Right lobe of liver (tissue), 6 donors: Measurements from ENCODE around the gene BACH2. TPM values are rescaled to one million over a fixed set of nuclear protein-coding genes. Genes with fewer than 3 reads are reported as not detected.

ENCODE experiments used
- ATAC-seq, 4 donors: fragments of 200-7000 bp; cut with Tn5 transposase; one replicate each; pipeline ENCODE4 v1.9.1; 2020; ENCODE audit warnings: mild to moderate bottlenecking in 4 of 4, moderate library complexity in 4 of 4
- DNase-seq, 3 donors: peaks; one replicate each; pipeline ENCODE4 v3.0.0-alpha.2; 2020
- H3K27ac ChIP-seq, 3 donors: fragments of 200-600 bp; one replicate each; pipeline ENCODE4 v1.8.0; 2022
- H3K27me3 ChIP-seq, 2 donors: fragments of 200-600 bp; one replicate each; pipeline ENCODE4 v1.8.0; 2022
- H3K36me3 ChIP-seq, 4 donors: fragments of 200-600 bp; sonication (generic) in 1 of 4; one replicate each; pipeline versions ENCODE4 v1.5.1 to v1.8.0; 2017 to 2022; ENCODE audit warnings: control low read depth in 1 of 4
- H3K4me1 ChIP-seq, 4 donors: fragments of 200-600 bp; sonication (generic) in 1 of 4; one replicate each; pipeline versions ENCODE4 v1.5.1 to v1.8.0; 2017 to 2022; ENCODE audit warnings: control low read depth in 1 of 4
- H3K4me3 ChIP-seq, 3 donors: fragments of 200-600 bp; one replicate each; pipeline ENCODE4 v1.8.0; 2022
- H3K9me3 ChIP-seq, 4 donors: fragments of 200-600 bp; sonication (generic) in 1 of 4; one replicate each; pipeline versions ENCODE4 v1.5.1 to v1.8.0; 2017 to 2022; ENCODE audit warnings: control low read depth in 1 of 4
- CTCF ChIP-seq, 4 donors: fragments of 200-600 bp in 3 of 4; fragments of 450-650 bp in 1 of 4; IDR thresholded peaks; one replicate each; pipeline versions ENCODE4 v1.5.1 to v1.8.0; 2016 to 2022; ENCODE audit warnings: antibody characterized with exemption in 4 of 4, mild to moderate bottlenecking in 2 of 4
- POLR2A ChIP-seq: fragments of 450-650 bp; IDR thresholded peaks from one replicate; pipeline ENCODE4 v1.6.1; 2017; ENCODE audit warnings: antibody characterized with exemption, mild to moderate bottlenecking
- WGBS: methylation state at CpG from one replicate; pipeline ENCODE4 v1.1.6; 2018; ENCODE audit warnings: low coverage, low lambda C conversion rate; ENCODE audit not compliant: insufficient coverage; ENCODE audit errors: missing lambda C conversion rate; 5-methylcytosine and 5-hydroxymethylcytosine counted together
- intact Hi-C, 2 donors: fragments of 100-400 bp; cut with DNase I; formaldehyde crosslinking; loops; one replicate each; pipeline versions ENCODE4 v1.11.2 to v1.14.1; 2022
- total RNA-seq, 6 experiments: library from RNA; depleted of rRNA in 2 of 6; stranded (reverse); fragments of >200 nt in 2 of 6; fragmentation: NEBNext Ultra II Directional in 3 of 6; extraction: Animal tissue kit (Norgen Biotek cat#: 25700) in 3 of 6; gene quantifications; one replicate each; pipeline versions ENCODE4 v1.1.0 to v1.2.4, GENCODE V29; 2016 to 2023
- donor health status: DM: no; HTN: yes; CAD: no.
- donor health status: DM: no; HTN: no; CAD: no.
- donor health status: DM: no; HTN: no; CAD: no.
- donor health status: DM: no; HTN: yes; CAD: no.
- donor health status: DM: no; HTN: yes; CAD: no.

BACH2 gene
- total RNA-seq, 6 experiments from 2014 or later = 2.6 to 12.6 (median 3.1) TPM

- intact Hi-C loops = no loop called here
- Histone ChIP-seq H3K4me3 (no peak overlapping the region), H3K27me3 (no peaks in the 10 kb centered on the region)
Observed at GRCh38 chr6:90222008-90222407, 74.6 kb downstream of the BACH2 start.

GRCh38 chr6:90221403-90221802 lies 75.2 kb downstream of the BACH2 start:
- peaks cover 0 to 26% (median 11%) of the 10 kb centered on the region in 4 donors for H3K4me1 ChIP-seq
- H3K27me3 ChIP-seq = no peaks in the 10 kb centered on the region
- WGBS = 93% methylated on average over 3 of the region's 4 CpGs
- intact Hi-C loops = no loop called here
- no peak for TF ChIP-seq POLR2A
- TF ChIP-seq CTCF (IDR thresholded peaks at IDR 0.05) = no peak
- H3K27ac ChIP-seq = no peak overlapping the region
- no peaks in the 10 kb centered on the region for H3K9me3 ChIP-seq
- no peak for ATAC-seq
- H3K4me3 ChIP-seq = no peak overlapping the region
- H3K36me3 ChIP-seq = no peaks in the 10 kb centered on the region
- no peak for DNase-seq

More at GRCh38 chr6:90222008-90222407, 74.6 kb downstream of the BACH2 start:
- 91% methylated on average over 1 of the region's 1 CpG for WGBS
- DNase-seq (no peak), ATAC-seq (no peak)
- no peaks in the 10 kb centered on the region for H3K36me3 ChIP-seq
- H3K9me3 ChIP-seq = no peaks in the 10 kb centered on the region
- H3K4me1 ChIP-seq = peaks cover 0 to 21% (median 6%) of the 10 kb centered on the region in 4 donors
- H3K27ac ChIP-seq = no peak overlapping the region
- TF ChIP-seq POLR2A (no peak), CTCF (IDR thresholded peaks at IDR 0.05) (no peak)

- no peak overlapping the region for H3K4me3 ChIP-seq
- H3K27ac ChIP-seq = peak overlapping the region in 1 of 3 donors; percentile 100
- no peak for TF ChIP-seq POLR2A
- no peak for TF ChIP-seq CTCF (IDR thresholded peaks at IDR 0.05)
- H3K4me1 ChIP-seq = peaks cover 0 to 30% (median 11%) of the 10 kb centered on the region in 4 donors
- ATAC-seq (no peak), DNase-seq (no peak)
- no peaks in the 10 kb centered on the region for H3K27me3 ChIP-seq
- intact Hi-C loops = no loop called here
- H3K36me3 ChIP-seq = no peaks in the 10 kb centered on the region
- H3K9me3 ChIP-seq = no peaks in the 10 kb centered on the region
- WGBS = 79% methylated on average over 1 of the region's 1 CpG
Observed at GRCh38 chr6:90220273-90220672, 76.4 kb downstream of the BACH2 start.

GRCh38 chr6:90219209-90219985 lies 77.2 kb downstream of the BACH2 start:
- Histone ChIP-seq H3K27ac (peak overlapping the region; percentile 90 to 100 (median 99)), H3K4me3 (no peak overlapping the region), H3K4me1 (peaks cover 0 to 30% (median 11%) of the 10 kb centered on the region in 4 donors), H3K9me3 (no peaks in the 10 kb centered on the region), H3K27me3 (no peaks in the 10 kb centered on the region), H3K36me3 (no peaks in the 10 kb centered on the region)
- TF ChIP-seq POLR2A (no peak), CTCF (IDR thresholded peaks at IDR 0.05) (no peak)
- ATAC-seq = no peak
- no peak for DNase-seq
- intact Hi-C loops = no loop called here
- WGBS = 69% methylated on average over 13 of the region's 14 CpGs
